ENCODE data around the gene KRTAP17-1. TPM values are rescaled to one million over a fixed set of nuclear protein-coding genes. Genes with fewer than 3 reads are reported as not detected.

The KRTAP17-1 gene
- not detected in 2 replicates for total RNA-seq (ENCODE audit: low replicate concordance)
- long read RNA-seq = 0 reads

- H3K4me3 Mint-ChIP-seq = no peak within 1 kb of the TSS
- peaks cover 11% of the 10 kb centered on the region for H3K9me3 Mint-ChIP-seq
- peaks cover 4% of the 10 kb centered on the region for H3K27me3 Mint-ChIP-seq
- TF ChIP-seq CTCF (conservative IDR thresholded peaks at IDR 0.05) = no peak
- H3K4me1 Mint-ChIP-seq (ENCODE audit: unreplicated experiment) = no peaks in the 10 kb centered on the region
- no peak within 1 kb of the TSS for H3K27ac Mint-ChIP-seq
- DNase-seq (ENCODE audit: extremely low spot score, unreplicated experiment) = no peak
- H3K36me3 Mint-ChIP-seq = no peaks in the 10 kb centered on the region
Observed at GRCh38 chr17:41315204-41315794, at the start of gene KRTAP17-1. KRTAP17-1 (minus strand) TSS chr17:41315710; CDS start chr17:41315650, 60 bp downstream.

GRCh38 chr17:41363881-41364280, 48.4 kb upstream of the KRTAP17-1 start:
- no peak for TF ChIP-seq CTCF (conservative IDR thresholded peaks at IDR 0.05)
- Mint-ChIP-seq H3K36me3 (no peaks in the 10 kb centered on the region), H3K4me3 (no peak overlapping the region), H3K9me3 (no peaks in the 10 kb centered on the region), H3K27me3 (peaks cover 3% of the 10 kb centered on the region), H3K4me1 (ENCODE audit: unreplicated experiment) (no peaks in the 10 kb centered on the region), H3K27ac (no peak overlapping the region)
- DNase-seq (ENCODE audit: extremely low spot score, unreplicated experiment) = no peak

- no peaks in the 10 kb centered on the region for H3K27me3 Mint-ChIP-seq
- no peaks in the 10 kb centered on the region for H3K4me1 Mint-ChIP-seq (ENCODE audit: unreplicated experiment)
- H3K9me3 Mint-ChIP-seq = no peaks in the 10 kb centered on the region
- no peaks in the 10 kb centered on the region for H3K36me3 Mint-ChIP-seq
- TF ChIP-seq CTCF (conservative IDR thresholded peaks at IDR 0.05) = no peak
- no peak for DNase-seq (ENCODE audit: extremely low spot score, unreplicated experiment)
- H3K4me3 Mint-ChIP-seq = no peak overlapping the region
- no peak overlapping the region for H3K27ac Mint-ChIP-seq
Observed at GRCh38 chr17:41360296-41360995, 44.9 kb upstream of the KRTAP17-1 start.

- Mint-ChIP-seq H3K4me3 (no peak overlapping the region), H3K27me3 (peaks cover 4% of the 10 kb centered on the region), H3K9me3 (peaks cover 5% of the 10 kb centered on the region), H3K27ac (no peak overlapping the region), H3K4me1 (ENCODE audit: unreplicated experiment) (no peaks in the 10 kb centered on the region), H3K36me3 (no peaks in the 10 kb centered on the region)
- no peak for TF ChIP-seq CTCF (conservative IDR thresholded peaks at IDR 0.05)
- no peak for DNase-seq (ENCODE audit: extremely low spot score, unreplicated experiment)
Observed at GRCh38 chr17:41354536-41354935, 39.0 kb upstream of the KRTAP17-1 start.

GRCh38 chr17:41352597-41353366, 37.3 kb upstream of the KRTAP17-1 start:
- H3K9me3 Mint-ChIP-seq = peaks cover 5% of the 10 kb centered on the region
- peaks cover 4% of the 10 kb centered on the region for H3K27me3 Mint-ChIP-seq
- no peaks in the 10 kb centered on the region for H3K36me3 Mint-ChIP-seq
- peaks cover 2% of the 10 kb centered on the region for H3K4me1 Mint-ChIP-seq (ENCODE audit: unreplicated experiment)
- TF ChIP-seq CTCF (conservative IDR thresholded peaks at IDR 0.05) = no peak
- H3K27ac Mint-ChIP-seq = no peak overlapping the region
- DNase-seq (ENCODE audit: extremely low spot score, unreplicated experiment) = no peak
- H3K4me3 Mint-ChIP-seq = no peak overlapping the region

Data from type B pancreatic cell (in vitro differentiated cells).